HCT116 (cell line): ENCODE measurements around the gene C2orf68. TPM values are rescaled to one million over a fixed set of nuclear protein-coding genes. Genes with fewer than 3 reads are reported as not detected.

Experiments used
- ATAC-seq: fragments of 200-7000 bp; cut with Tn5 transposase; 2 replicates; pipeline ENCODE4 v1.9.1; 2020; ENCODE audit warnings: mild to moderate bottlenecking, moderate library complexity
- BruUV-seq: library from RNA; stranded (reverse); fragments of 400-500 nt; replicated peaks from 2 replicates; lab custom pipeline; 2021; lab: Mats Ljungman, UMichigan
- CTCF ChIA-PET: fragments of 300-600 bp; sonication (Branson Sonifier 250); formaldehyde crosslinking; loops from one replicate; lab custom pipeline; 2021; ENCODE audit warnings: antibody characterized with exemption; lab: Charles Lee
- POLR2A ChIA-PET: fragments of 300-600, 350-600 bp; sonication (Branson Sonifier 250); formaldehyde crosslinking; loops from one replicate; lab custom pipeline; 2021; ENCODE audit warnings: antibody characterized with exemption; lab: Charles Lee
- RAD21 ChIA-PET, 2 experiments: fragments of 300-600 bp; sonication (Branson Sonifier 250); formaldehyde crosslinking; loops; one replicate each; lab custom pipeline; 2023; ENCODE audit warnings: low total read pairs in 2 of 2; ENCODE audit not compliant: uncharacterized antibody in 2 of 2, unreplicated experiment in 2 of 2, low non-redundant PET in 1 of 2; lab: Charles Lee
- DNase-seq: peaks from one replicate; pipeline ENCODE4 v3.0.0-alpha.2; 2010; ENCODE audit warnings: low read depth, low spot score
- H2AFZ ChIP-seq: fragments of 200-600 bp; shearing (Covaris generic), sonication (generic); 2 replicates; pipeline ENCODE4 v1.6.1; 2017; ENCODE audit warnings: low read depth, mixed run types, mixed read lengths, antibody characterized with exemption, low read length; ENCODE audit not compliant: poor library complexity, severe bottlenecking
- H3K27ac ChIP-seq: 2 replicates; pipeline ENCODE4 v1.5.1; 2012; ENCODE audit warnings: low read depth, low read length
- H3K27me3 ChIP-seq: fragments of 200-600 bp; sonication (generic); 2 replicates; pipeline ENCODE4 v1.6.1; 2016; ENCODE audit warnings: mixed run types, low read length, mixed read lengths; ENCODE audit not compliant: insufficient read depth
- H3K36me3 ChIP-seq, 2 experiments: fragments of 200-500 bp in 1 of 2; fragments of 200-600 bp in 1 of 2; sonication (Bioruptor generic) in 1 of 2; sonication (generic) in 1 of 2; 2 replicates each; pipeline versions ENCODE4 v1.5.1 to v1.6.1; 2014 to 2016; ENCODE audit warnings: low read length in 2 of 2, inconsistent platforms in 1 of 2, mixed read lengths in 1 of 2, mixed run types in 1 of 2; ENCODE audit not compliant: insufficient read depth in 2 of 2, control insufficient read depth in 1 of 2
- H3K4me1 ChIP-seq, 2 experiments: fragments of 200-600 bp in 1 of 2; sonication (generic) in 1 of 2; 2 replicates each; pipeline versions ENCODE4 v1.5.1 to v1.6.1; 2012 to 2017; ENCODE audit warnings: low read length in 2 of 2, inconsistent platforms in 1 of 2, mild to moderate bottlenecking in 1 of 2, mixed read lengths in 1 of 2, mixed run types in 1 of 2, moderate library complexity in 1 of 2; ENCODE audit not compliant: insufficient read depth in 2 of 2, control insufficient read depth in 1 of 2
- H3K4me2 ChIP-seq: fragments of 200-600 bp; sonication (generic); 2 replicates; pipeline ENCODE4 v1.6.1; 2017; ENCODE audit warnings: mixed run types, low read length, mixed read lengths
- H3K4me3 ChIP-seq, 2 experiments: fragments of 200-600 bp in 1 of 2; sonication (generic) in 1 of 2; replicated peaks in 1 of 2; 2 replicates each; pipeline ENCODE4 v1.5.1; 2011 to 2016; ENCODE audit warnings: low read length in 2 of 2, control low read depth in 1 of 2, low read depth in 1 of 2, mild to moderate bottlenecking in 1 of 2, mixed read lengths in 1 of 2, mixed run types in 1 of 2
- H3K79me2 ChIP-seq: fragments of 200-600 bp; sonication (generic); 2 replicates; pipeline ENCODE4 v1.6.1; 2017; ENCODE audit warnings: mild to moderate bottlenecking, mixed run types, low read length, moderate library complexity, mixed read lengths; ENCODE audit not compliant: insufficient read depth
- H3K9ac ChIP-seq: fragments of 200-600 bp; sonication (generic); 2 replicates; pipeline ENCODE4 v1.6.1; 2016; ENCODE audit warnings: low read length, mixed read lengths
- H3K9me2 ChIP-seq: fragments of 200-600 bp; sonication (generic), shearing (Covaris generic); 2 replicates; pipeline ENCODE4 v1.6.1; 2017; ENCODE audit warnings: mixed run types, mild to moderate bottlenecking, moderate library complexity; ENCODE audit not compliant: insufficient read depth
- H3K9me3 ChIP-seq, 2 experiments: fragments of 200-500 bp in 1 of 2; fragments of 200-600 bp in 1 of 2; sonication (Bioruptor generic) in 1 of 2; sonication (generic) in 1 of 2; 2 replicates each; pipeline ENCODE4 v1.6.1; 2014 to 2017; ENCODE audit warnings: low read length in 2 of 2, mixed read lengths in 2 of 2, inconsistent platforms in 1 of 2, low read depth in 1 of 2, mild to moderate bottlenecking in 1 of 2, mixed run types in 1 of 2, moderate library complexity in 1 of 2; ENCODE audit not compliant: control insufficient read depth in 1 of 2, insufficient read depth in 1 of 2
- H4K20me1 ChIP-seq: fragments of 200-600 bp; sonication (generic), shearing (Covaris generic); 2 replicates; pipeline ENCODE4 v1.6.1; 2017; ENCODE audit warnings: mixed run types, mild to moderate bottlenecking, moderate library complexity; ENCODE audit not compliant: insufficient read depth
- ATF3 ChIP-seq: IDR thresholded peaks from 2 replicates; pipeline ENCODE4 v1.6.1; 2012
- CBX3 ChIP-seq: IDR thresholded peaks from 2 replicates; pipeline ENCODE4 v1.6.1; 2012; ENCODE audit warnings: low read depth
- CTCF ChIP-seq, 3 experiments: fragments of 200-600 bp in 1 of 3; sonication (generic) in 1 of 3; IDR thresholded peaks in 2 of 3; conservative IDR thresholded peaks in 1 of 3; 2 replicates each; pipeline ENCODE4 v1.5.1; 2012 to 2017; ENCODE audit warnings: low read depth in 2 of 3, low read length in 2 of 3, antibody characterized with exemption in 1 of 3, borderline replicate concordance in 1 of 3, control low read depth in 1 of 3, mild to moderate bottlenecking in 1 of 3, mixed read lengths in 1 of 3, mixed run types in 1 of 3, moderate library complexity in 1 of 3; ENCODE audit not compliant: insufficient read depth in 1 of 3
- EZH2 ChIP-seq: fragments of 200-600 bp; sonication (generic); IDR thresholded peaks from 2 replicates; pipeline ENCODE4 v1.6.1; 2017; ENCODE audit warnings: antibody characterized with exemption, mixed run types
- FOSL1 ChIP-seq: IDR thresholded peaks from 2 replicates; pipeline ENCODE4 v1.6.1; 2012; ENCODE audit warnings: low read depth
- JUND ChIP-seq: IDR thresholded peaks from 2 replicates; pipeline ENCODE4 v1.6.1; 2012
- POLR2A ChIP-seq: IDR thresholded peaks from 2 replicates; pipeline ENCODE4 v1.7.0; 2011; ENCODE audit warnings: borderline replicate concordance; ENCODE audit not compliant: insufficient read depth, insufficient read length; ENCODE audit errors: extremely low read depth
- REST ChIP-seq: IDR thresholded peaks from 2 replicates; pipeline ENCODE4 v1.6.1; 2012; ENCODE audit warnings: low read depth
- SP1 ChIP-seq: IDR thresholded peaks from 2 replicates; pipeline ENCODE4 v1.6.1; 2012; ENCODE audit warnings: low read depth
- SRF ChIP-seq: IDR thresholded peaks from 2 replicates; pipeline ENCODE4 v1.6.1; 2012; ENCODE audit warnings: low read depth
- TCF7L2 ChIP-seq: IDR thresholded peaks from 2 replicates; pipeline ENCODE4 v1.7.0; 2011; ENCODE audit warnings: borderline replicate concordance, inconsistent platforms; ENCODE audit not compliant: insufficient read depth, insufficient read length; ENCODE audit errors: extremely low read depth
- YY1 ChIP-seq: IDR thresholded peaks from 2 replicates; pipeline ENCODE4 v1.6.1; 2011; ENCODE audit warnings: low read length, low read depth, moderate library complexity, mild to moderate bottlenecking; ENCODE audit not compliant: insufficient replicate concordance; ENCODE audit errors: extremely low read depth
- ZBTB33 ChIP-seq: IDR thresholded peaks from 2 replicates; pipeline ENCODE4 v1.6.1; 2011; ENCODE audit warnings: mild to moderate bottlenecking, low read length, moderate library complexity; ENCODE audit not compliant: insufficient replicate concordance; ENCODE audit errors: extremely low read depth
- ZFX ChIP-seq: fragments of 450-650 bp; IDR thresholded peaks from 2 replicates; pipeline ENCODE4 v1.6.1; 2017
- ZNF274 ChIP-seq: fragments of 200-500 bp; sonication (Bioruptor generic); IDR thresholded peaks from 2 replicates; pipeline ENCODE4 v1.6.1; 2014; ENCODE audit warnings: mild to moderate bottlenecking, low read depth, low read length, inconsistent platforms
- intact Hi-C: fragments of 100-400 bp; cut with micrococcal nuclease; formaldehyde crosslinking; loops from 2 replicates; pipeline ENCODE4 v1.10.0; 2022
- total RNA-seq: library from RNA; stranded (reverse); gene quantifications from one replicate; pipeline ENCODE4 v1.2.1, GENCODE V29; 2021; ENCODE audit not compliant: unreplicated experiment

The C2orf68 gene
- total RNA-seq, 1 experiment from 2014 or later = 21.8 TPM

- TF ChIP-seq SRF (no peak), YY1 (no peak), SP1 (no peak), ZBTB33 (no peak), ZFX (no peak), ATF3 (no peak), POLR2A (no peak), FOSL1 (no peak), ZNF274 (no peak), TCF7L2 (no peak), REST (no peak), JUND (no peak), CBX3 (no peak), CTCF (IDR thresholded peaks at IDR 0.05 in 2 of 3, conservative IDR thresholded peaks at IDR 0.05 in 1 of 3; ENCODE audit: borderline replicate concordance in 1 of 3, insufficient read depth in 1 of 3, low read depth in 2 of 3, low read length in 2 of 3) (no peak), EZH2 (no peak)
- peaks cover 58 to 69% of the 10 kb centered on the region in 2 experiments for H3K36me3 ChIP-seq
- DNase-seq = no peak
- no peaks in the 10 kb centered on the region for H3K9me3 ChIP-seq
- ChIA-PET CTCF (interaction anchor here (1.0 to 2.4 kb wide), 3 partner anchors 11 to 58 kb away, joined by 3 to 13 read pairs (median 3); no protein-coding TSS in a partner anchor), RAD21 (no interaction called here), POLR2A (no interaction called here)
- H3K27ac ChIP-seq = no peak overlapping the region
- no TSS peak for BruUV-seq
- no peak for ATAC-seq
- no peaks in the 10 kb centered on the region for H3K4me1 ChIP-seq
- H2AFZ ChIP-seq = no peak overlapping the region
- no peak overlapping the region for H3K4me2 ChIP-seq
- H3K9me2 ChIP-seq = no peaks in the 10 kb centered on the region
- no peak overlapping the region for H3K4me3 ChIP-seq
- intact Hi-C loops = no loop called here
- H4K20me1 ChIP-seq = no peaks in the 10 kb centered on the region
- no peaks in the 10 kb centered on the region for H3K27me3 ChIP-seq
- H3K79me2 ChIP-seq = peaks cover 24% of the 10 kb centered on the region; the same call in 1 of the 2 replicates
- no peak overlapping the region for H3K9ac ChIP-seq
Measured at GRCh38 chr2:85647823-85648526, 36.1 kb upstream of the C2orf68 start.
